ENCODE measurements around the gene C4orf50. TPM values are rescaled to one million over a fixed set of nuclear protein-coding genes. Genes with fewer than 3 reads are reported as not detected.

The C4orf50 gene
- total RNA-seq, 1 experiment from 2014 or later = 0.17 TPM

GRCh38 chr4:6002926-6003325, 15.3 kb downstream of the C4orf50 start:
- WGBS (ENCODE audit: extremely low coverage, insufficient read length, low lambda C conversion rate) = no CpG with 5 or more reads among the region's 3 CpGs
- H2AFZ ChIP-seq (ENCODE audit: low read length) = no peak overlapping the region
- H3T11ph ChIP-seq (ENCODE audit: low read length) = no peak overlapping the region
- no peak overlapping the region for H3K23ac ChIP-seq (ENCODE audit: insufficient read length, low read depth, low read length)
- no peaks in the 10 kb centered on the region for H3K79me1 ChIP-seq (ENCODE audit: insufficient read depth, low read depth, low read length, poor library complexity, severe bottlenecking)
- no peak overlapping the region for H4K8ac ChIP-seq (replicated peaks; ENCODE audit: insufficient read length, low read depth, low read length)
- H3K56ac ChIP-seq (ENCODE audit: insufficient read length, low read depth, low read length) = no peak overlapping the region
- H3K9me3 Mint-ChIP-seq = peaks cover 0 to 3% of the 10 kb centered on the region in 2 experiments; a peak in 1 of 5 replicates
- no peaks in the 10 kb centered on the region for H3K9me3 ChIP-seq (ENCODE audit: control insufficient read depth, low read depth, low read length)
- no peak overlapping the region for H3K4me3 Mint-ChIP-seq
- no peak overlapping the region for H3K27ac ChIP-seq (ENCODE audit: insufficient read length, low read depth, low read length)
- no peak overlapping the region for H2AK5ac ChIP-seq (ENCODE audit: insufficient read length, low read length)
- H3K23me2 ChIP-seq (ENCODE audit: insufficient read length, low read depth, low read length, poor library complexity, severe bottlenecking) = no peaks in the 10 kb centered on the region
- H3K27me3 ChIP-seq (ENCODE audit: insufficient read depth, low read length) = peaks cover 2% of the 10 kb centered on the region; the same call in 1 of the 2 replicates
- H3K27me3 Mint-ChIP-seq (ENCODE audit: low read depth) = peaks cover 25% of the 10 kb centered on the region
- H3K14ac ChIP-seq (ENCODE audit: insufficient read depth, low read length) = no peak overlapping the region
- H3K18ac ChIP-seq (ENCODE audit: insufficient read length, low read depth, low read length) = no peak overlapping the region
- no peak overlapping the region for H2BK20ac ChIP-seq (ENCODE audit: low read depth, low read length, poor library complexity, severe bottlenecking)
- H2BK12ac ChIP-seq (ENCODE audit: insufficient read length, low read depth, low read length) = no peak overlapping the region
- no peaks in the 10 kb centered on the region for H3K79me2 ChIP-seq (ENCODE audit: insufficient read depth, low read length)
- no peak overlapping the region for H2BK120ac ChIP-seq (ENCODE audit: low read depth, low read length, poor library complexity, severe bottlenecking)
- no peak overlapping the region for H3K9ac ChIP-seq (ENCODE audit: extremely low read depth, insufficient read length, low read length)
- no peak overlapping the region for H3K4ac ChIP-seq (ENCODE audit: low read depth, low read length)
- no peak overlapping the region for H4K91ac ChIP-seq (ENCODE audit: insufficient read length, low read depth, low read length)
- H3K4me1 Mint-ChIP-seq = peaks cover 3 to 6% of the 10 kb centered on the region in 2 experiments; a peak in 3 of 4 replicates
- no peak overlapping the region for H3K4me2 ChIP-seq (ENCODE audit: insufficient read depth, insufficient read length, low read length)
- H3K27ac Mint-ChIP-seq = no peak overlapping the region
- H4K20me1 ChIP-seq (ENCODE audit: control insufficient read depth, insufficient read depth, insufficient read length) = no peaks in the 10 kb centered on the region
- peaks cover 0 to 2% (median 0%) of the 10 kb centered on the region in 3 experiments; a peak in 2 of 7 replicates for H3K36me3 Mint-ChIP-seq (ENCODE audit: insufficient read depth in 1 of 3, low read depth in 3 of 3)
- H3K4me1 ChIP-seq (ENCODE audit: insufficient read depth, low read length) = no peaks in the 10 kb centered on the region
- H4K5ac ChIP-seq (ENCODE audit: insufficient read length, low read depth, low read length) = no peak overlapping the region
- no peak for DNase-seq
- no peak overlapping the region for H2BK15ac ChIP-seq (ENCODE audit: low read depth, low read length)
- no peak for TF ChIP-seq CTCF (conservative IDR thresholded peaks at IDR 0.05)
- H2BK5ac ChIP-seq (ENCODE audit: insufficient read length, low read length) = no peak overlapping the region

Measured in H9 (cell line).